Mucosa of rectum (tissue), 2 donors: ENCODE data around the gene CADM1.

Source experiments
- H3K27ac ChIP-seq, 2 donors: one replicate each; pipeline ENCODE4 v1.7.0; 2013; ENCODE audit warnings: inconsistent platforms in 2 of 2, low read depth in 2 of 2, low read length in 2 of 2
- H3K27me3 ChIP-seq, 2 donors: one replicate each; pipeline ENCODE4 v1.7.0; 2013; ENCODE audit warnings: low read length in 2 of 2; ENCODE audit not compliant: control insufficient read depth in 2 of 2, insufficient read depth in 2 of 2
- H3K36me3 ChIP-seq, 2 donors: one replicate each; pipeline ENCODE4 v1.7.0; 2013; ENCODE audit warnings: low read length in 2 of 2; ENCODE audit not compliant: control insufficient read depth in 2 of 2, insufficient read depth in 2 of 2
- H3K4me1 ChIP-seq, 2 donors: one replicate each; pipeline ENCODE4 v1.7.0; 2013; ENCODE audit warnings: low read length in 2 of 2, mild to moderate bottlenecking in 1 of 2; ENCODE audit not compliant: control insufficient read depth in 2 of 2, insufficient read depth in 2 of 2
- H3K4me3 ChIP-seq, 2 donors: one replicate each; pipeline ENCODE4 v1.7.0; 2013; ENCODE audit warnings: low read length in 2 of 2
- H3K9ac ChIP-seq, 2 donors: one replicate each; pipeline ENCODE4 v1.7.0; 2013; ENCODE audit warnings: low read length in 2 of 2, low read depth in 1 of 2, mild to moderate bottlenecking in 1 of 2
- H3K9me3 ChIP-seq, 2 donors: one replicate each; pipeline ENCODE4 v1.7.0; 2013; ENCODE audit warnings: low read length in 2 of 2; ENCODE audit not compliant: control insufficient read depth in 2 of 2
- donor health status: healthy.
- donor health status: Normal muscosa, but diverticular disease.

Gene CADM1

GRCh38 chr11:115390441-115390840, 113.8 kb downstream of the CADM1 start:
- Histone ChIP-seq H3K9ac (no peak overlapping the region), H3K9me3 (no peaks in the 10 kb centered on the region), H3K4me3 (no peak overlapping the region), H3K27me3 (no peaks in the 10 kb centered on the region), H3K36me3 (no peaks in the 10 kb centered on the region), H3K4me1 (no peaks in the 10 kb centered on the region), H3K27ac (no peak overlapping the region)

DNA sequence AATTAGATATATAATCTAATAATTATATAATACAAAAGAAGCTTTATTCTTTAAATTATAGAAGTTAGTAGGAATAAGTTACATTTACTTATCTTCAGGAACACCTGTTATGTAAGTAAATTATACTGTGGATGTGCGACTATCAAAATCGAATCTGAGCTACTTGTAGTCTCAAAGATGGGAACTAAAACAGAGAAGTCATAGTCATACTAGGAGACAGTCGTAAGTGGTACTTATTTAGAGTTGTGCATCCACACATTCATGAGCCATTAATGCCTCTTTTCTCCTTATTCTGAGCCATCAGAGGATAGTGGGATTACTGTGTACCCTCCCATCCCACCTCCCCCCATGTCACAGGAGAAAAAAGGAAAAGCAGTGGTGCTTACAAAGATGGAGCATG, 114.4 kb downstream of the CADM1 start:
- no peak overlapping the region for H3K9ac ChIP-seq
- H3K27me3 ChIP-seq: no peaks in the 10 kb centered on the region
- no peaks in the 10 kb centered on the region for H3K9me3 ChIP-seq
- no peaks in the 10 kb centered on the region for H3K36me3 ChIP-seq
- H3K4me3 ChIP-seq: no peak overlapping the region
- H3K27ac ChIP-seq: no peak overlapping the region
- H3K4me1 ChIP-seq: no peaks in the 10 kb centered on the region

GRCh38 chr11:115385226-115385625, 119.0 kb downstream of the CADM1 start:
- no peaks in the 10 kb centered on the region for H3K36me3 ChIP-seq

DNA sequence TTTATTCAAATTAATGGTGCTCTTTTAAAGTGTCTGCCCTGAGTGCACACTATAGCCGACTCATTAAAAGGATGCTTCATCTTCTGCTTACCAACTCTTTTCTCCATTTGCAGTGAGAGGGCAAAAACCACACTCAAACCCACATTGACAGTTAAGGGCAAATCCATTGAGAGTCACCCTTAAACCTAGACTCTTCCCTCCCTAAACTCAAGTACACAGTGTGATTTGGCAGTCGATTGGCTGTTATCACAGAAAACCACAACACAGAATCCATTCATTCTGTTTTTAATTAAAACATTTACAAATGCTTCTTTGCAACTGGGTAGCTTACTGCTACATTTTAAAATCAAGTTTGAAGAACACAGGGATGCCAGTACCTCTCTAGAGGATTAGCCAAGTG, 120.0 kb downstream of the CADM1 start:
- Histone ChIP-seq H3K9me3 (no peaks in the 10 kb centered on the region), H3K9ac (no peak overlapping the region), H3K27ac (no peak overlapping the region), H3K36me3 (no peaks in the 10 kb centered on the region), H3K4me3 (no peak overlapping the region), H3K27me3 (peaks cover 3 to 4% of the 10 kb centered on the region in 2 donors), H3K4me1 (no peaks in the 10 kb centered on the region)

More at GRCh38 chr11:115385226-115385625, 119.0 kb downstream of the CADM1 start:
- Histone ChIP-seq H3K4me1 (no peaks in the 10 kb centered on the region), H3K4me3 (no peak overlapping the region), H3K27ac (no peak overlapping the region), H3K9me3 (no peaks in the 10 kb centered on the region), H3K27me3 (peaks cover 3 to 4% of the 10 kb centered on the region in 2 donors), H3K9ac (no peak overlapping the region)

DNA sequence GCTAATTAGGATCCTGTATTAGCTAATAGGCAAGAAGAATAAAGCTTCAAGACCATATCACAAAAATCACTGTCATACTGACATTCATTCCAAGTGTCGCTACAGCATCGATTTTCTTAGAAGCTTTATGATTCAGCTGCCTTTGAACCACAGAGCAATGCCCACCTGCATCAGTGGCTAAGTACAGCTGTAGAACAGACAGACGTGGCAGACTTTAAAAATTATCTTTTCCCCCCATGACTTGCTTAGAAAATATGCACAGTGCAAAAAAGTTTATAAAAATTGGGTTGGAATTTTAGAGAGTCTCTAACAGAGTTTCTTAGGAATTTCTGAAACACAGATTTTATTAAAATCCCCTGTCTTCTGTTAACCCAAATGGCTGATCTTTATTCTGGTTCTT, 120.8 kb downstream of the CADM1 start:
- no peak overlapping the region for H3K9ac ChIP-seq
- H3K27ac ChIP-seq: no peak overlapping the region

GRCh38 chr11:115379528-115379927, 124.7 kb downstream of the CADM1 start:
- Histone ChIP-seq H3K9me3 (no peaks in the 10 kb centered on the region), H3K36me3 (no peaks in the 10 kb centered on the region), H3K27ac (no peak overlapping the region), H3K27me3 (peaks cover 2 to 3% of the 10 kb centered on the region in 2 donors), H3K9ac (no peak overlapping the region), H3K4me1 (no peaks in the 10 kb centered on the region), H3K4me3 (no peak overlapping the region)

More for the DNA sequence above, 120.8 kb downstream of the CADM1 start:
- Histone ChIP-seq H3K4me3 (no peak overlapping the region), H3K36me3 (no peaks in the 10 kb centered on the region), H3K27me3 (peaks cover 3 to 4% of the 10 kb centered on the region in 2 donors), H3K9me3 (no peaks in the 10 kb centered on the region), H3K4me1 (no peaks in the 10 kb centered on the region)

- H3K27me3 ChIP-seq: peaks cover 0 to 3% of the 10 kb centered on the region in 2 donors
- no peaks in the 10 kb centered on the region for H3K9me3 ChIP-seq
- no peak overlapping the region for H3K27ac ChIP-seq
- H3K4me1 ChIP-seq: no peaks in the 10 kb centered on the region
- H3K9ac ChIP-seq: no peak overlapping the region
- H3K36me3 ChIP-seq: no peaks in the 10 kb centered on the region
- no peak overlapping the region for H3K4me3 ChIP-seq
Measured at GRCh38 chr11:115378557-115378956, 125.7 kb downstream of the CADM1 start.

DNA sequence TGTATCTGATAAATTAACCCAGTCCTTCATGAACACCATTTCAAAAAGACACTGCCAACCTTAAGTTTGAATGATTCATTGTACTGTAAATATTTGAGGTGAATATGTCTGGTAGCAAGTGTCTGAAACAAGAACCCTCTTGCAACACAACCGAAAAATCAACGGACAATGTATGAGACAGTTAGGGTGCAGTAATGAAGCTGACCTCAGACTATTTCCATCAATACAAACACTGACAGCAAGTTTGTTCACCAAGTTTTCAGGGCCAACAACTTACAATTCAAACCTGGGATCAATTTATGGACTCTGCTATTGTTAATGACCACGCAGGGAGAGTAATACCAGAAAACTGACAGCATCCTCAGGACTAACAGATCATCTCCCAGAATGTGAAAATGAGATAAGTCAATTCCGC, 126.3 kb downstream of the CADM1 start:
- Histone ChIP-seq H3K27me3 (peaks cover 0 to 3% of the 10 kb centered on the region in 2 donors), H3K27ac (no peak overlapping the region), H3K36me3 (no peaks in the 10 kb centered on the region)

DNA sequence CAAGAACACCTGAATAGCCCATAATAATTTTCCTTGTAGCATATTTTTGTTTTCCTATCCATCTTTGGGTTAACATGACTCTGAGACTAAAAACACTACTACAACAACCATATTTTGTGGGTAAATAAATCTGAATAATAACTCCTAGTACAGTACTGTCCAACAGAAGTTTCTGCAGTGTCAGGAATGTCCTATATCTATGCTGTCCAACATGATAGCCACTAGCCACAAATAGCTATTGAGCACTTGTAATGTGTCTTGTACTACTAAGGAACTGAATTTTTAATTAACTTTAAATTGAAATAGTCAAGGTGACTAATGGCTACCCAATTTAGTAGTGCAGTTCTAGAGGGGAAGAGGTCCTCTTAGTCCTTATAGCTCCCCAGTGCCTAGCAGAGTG, 135.6 kb downstream of the CADM1 start:
- H3K9ac ChIP-seq: no peak overlapping the region
- no peaks in the 10 kb centered on the region for H3K36me3 ChIP-seq
- H3K4me3 ChIP-seq: no peak overlapping the region
- H3K27me3 ChIP-seq: no peaks in the 10 kb centered on the region
- no peaks in the 10 kb centered on the region for H3K9me3 ChIP-seq
- H3K4me1 ChIP-seq: no peaks in the 10 kb centered on the region
- no peak overlapping the region for H3K27ac ChIP-seq

More for the DNA sequence above, 126.3 kb downstream of the CADM1 start:
- H3K9ac ChIP-seq: no peak overlapping the region
- no peaks in the 10 kb centered on the region for H3K4me1 ChIP-seq
- H3K4me3 ChIP-seq: no peak overlapping the region
- no peaks in the 10 kb centered on the region for H3K9me3 ChIP-seq

- H3K4me1 ChIP-seq: no peaks in the 10 kb centered on the region
Measured at GRCh38 chr11:115366826-115367225, 137.4 kb downstream of the CADM1 start.

DNA sequence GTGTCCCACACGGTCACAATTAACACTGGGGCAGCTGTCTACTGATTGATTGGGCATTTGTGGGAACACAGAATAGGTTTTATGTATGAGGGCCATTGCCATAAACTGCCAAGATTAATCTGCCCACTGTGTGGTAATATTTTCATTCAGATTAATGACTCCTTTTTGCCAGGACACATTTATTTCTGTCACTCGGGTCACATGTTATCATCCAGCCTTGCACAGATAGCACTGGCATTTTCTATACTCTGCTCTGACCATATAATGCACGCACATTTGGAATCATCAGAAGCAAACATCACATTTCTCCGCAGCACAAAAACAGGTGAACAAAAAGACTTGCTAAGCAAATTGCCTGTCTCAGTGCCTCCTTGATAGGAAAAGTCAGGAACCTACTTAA, 138.3 kb downstream of the CADM1 start:
- H3K4me1 ChIP-seq: no peaks in the 10 kb centered on the region
- no peak overlapping the region for H3K4me3 ChIP-seq
- no peak overlapping the region for H3K27ac ChIP-seq
- no peaks in the 10 kb centered on the region for H3K9me3 ChIP-seq
- no peaks in the 10 kb centered on the region for H3K27me3 ChIP-seq
- no peaks in the 10 kb centered on the region for H3K36me3 ChIP-seq
- no peak overlapping the region for H3K9ac ChIP-seq

More at GRCh38 chr11:115366826-115367225, 137.4 kb downstream of the CADM1 start:
- Histone ChIP-seq H3K27ac (no peak overlapping the region), H3K9me3 (no peaks in the 10 kb centered on the region), H3K4me3 (no peak overlapping the region), H3K27me3 (no peaks in the 10 kb centered on the region), H3K9ac (no peak overlapping the region), H3K36me3 (no peaks in the 10 kb centered on the region)
